GM23248 (cell line): ENCODE measurements around the gene SIGLEC12.

ENCODE experiments used
- EZH2 ChIP-seq: fragments of 200-600 bp; sonication (generic); IDR thresholded peaks from 2 replicates; pipeline ENCODE4 v1.6.1; 2018; ENCODE audit warnings: antibody characterized with exemption, mild to moderate bottlenecking; ENCODE audit not compliant: insufficient read depth, poor library complexity, severe bottlenecking
- EZH2phosphoT487 ChIP-seq: fragments of 200-600 bp; sonication (generic); IDR thresholded peaks from 2 replicates; pipeline ENCODE4 v1.6.1; 2018; ENCODE audit warnings: antibody characterized with exemption, moderate library complexity, mild to moderate bottlenecking, low read depth; ENCODE audit not compliant: insufficient read depth

GRCh38 chr19:51462276-51462675, 39.3 kb downstream of the SIGLEC12 start:
- TF ChIP-seq EZH2phosphoT487 (no peak), EZH2 (no peak)
